Neutrophil (primary cell): ENCODE data around the gene ATP6V0C.
A peak's percentile ranks its signal among the peaks of the same experiment; 100 is the strongest.

ENCODE experiments used
- H3K27ac ChIP-seq: fragments of 200-600 bp; sonication (generic); 2 replicates; pipeline ENCODE4 v1.5.1; 2016; ENCODE audit warnings: mild to moderate bottlenecking, moderate library complexity
- H3K27me3 ChIP-seq: fragments of 200-600 bp; sonication (generic); 2 replicates; pipeline ENCODE4 v1.6.0; 2016; ENCODE audit warnings: mild to moderate bottlenecking
- H3K36me3 ChIP-seq: fragments of 200-600 bp; sonication (generic); 2 replicates; pipeline ENCODE4 v1.5.1; 2017
- H3K4me1 ChIP-seq, 2 experiments: fragments of 200-600 bp in 1 of 2; sonication (generic) in 1 of 2; 1 replicate in 1 of 2; 2 replicates in 1 of 2; pipeline versions ENCODE4 v1.5.1 to v1.6.1; 2013 to 2016; ENCODE audit warnings: low read depth in 1 of 2, low read length in 1 of 2, mild to moderate bottlenecking in 1 of 2, moderate library complexity in 1 of 2; ENCODE audit not compliant: control insufficient read depth in 1 of 2, insufficient read depth in 1 of 2
- H3K4me3 ChIP-seq, 2 experiments: fragments of 200-600 bp in 1 of 2; sonication (generic) in 1 of 2; 1 replicate in 1 of 2; 2 replicates in 1 of 2; pipeline ENCODE4 v1.5.1; 2013 to 2016; ENCODE audit warnings: low read depth in 1 of 2, low read length in 1 of 2, mild to moderate bottlenecking in 1 of 2, moderate library complexity in 1 of 2
- H3K9me3 ChIP-seq: fragments of 200-600 bp; sonication (generic); 2 replicates; pipeline ENCODE4 v1.5.1; 2016
- TF ChIP-seq, protein P1 (sequence below): fragments of 200-600 bp; sonication (generic); IDR thresholded peaks from 2 replicates; pipeline ENCODE4 v1.5.1; 2016; ENCODE audit warnings: antibody characterized with exemption

Gene ATP6V0C

DNA sequence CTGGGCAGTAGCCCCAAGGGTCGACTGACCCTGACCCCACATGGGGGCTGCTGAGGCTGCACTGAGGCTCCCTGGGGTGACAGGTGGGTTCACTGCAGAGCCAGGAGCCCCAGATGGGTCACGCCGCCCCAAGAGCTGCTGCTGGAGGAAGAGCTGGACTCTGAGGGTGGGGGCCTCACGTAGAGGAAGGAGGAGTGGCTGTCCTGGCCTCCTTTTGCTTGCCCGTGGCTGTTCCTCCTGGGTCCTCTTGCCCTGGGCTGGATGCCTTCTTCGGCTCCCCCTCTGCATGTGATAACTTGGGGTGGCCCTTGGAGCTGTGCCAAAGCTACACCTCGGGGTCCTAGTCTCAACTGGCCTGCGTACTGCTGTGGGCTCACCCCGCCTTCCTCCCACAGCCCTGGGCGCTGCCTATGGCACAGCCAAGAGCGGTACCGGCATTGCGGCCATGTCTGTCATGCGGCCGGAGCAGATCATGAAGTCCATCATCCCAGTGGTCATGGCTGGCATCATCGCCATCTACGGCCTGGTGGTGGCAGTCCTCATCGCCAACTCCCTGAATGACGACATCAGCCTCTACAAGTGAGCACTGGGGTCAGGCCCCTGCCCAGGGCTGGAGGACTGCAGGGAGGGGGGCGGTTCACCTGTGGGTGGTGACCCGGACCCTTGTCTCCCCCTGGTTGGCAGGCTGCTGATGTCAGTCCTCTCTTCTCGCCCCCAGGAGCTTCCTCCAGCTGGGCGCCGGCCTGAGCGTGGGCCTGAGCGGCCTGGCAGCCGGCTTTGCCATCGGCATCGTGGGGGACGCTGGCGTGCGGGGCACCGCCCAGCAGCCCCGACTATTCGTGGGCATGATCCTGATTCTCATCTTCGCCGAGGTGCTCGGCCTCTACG lies 5.3 kb downstream of the ATP6V0C start:
- Histone ChIP-seq H3K27ac (peak overlapping the region; percentile 100), H3K4me3 (peak overlapping the region; percentile 73 to 77), H3K27me3 (no peaks in the 10 kb centered on the region), H3K36me3 (peaks cover 30% of the 10 kb centered on the region), H3K9me3 (no peaks in the 10 kb centered on the region), H3K4me1 (peaks cover 74 to 78% of the 10 kb centered on the region in 2 experiments)
- TF ChIP-seq, protein P1, sequence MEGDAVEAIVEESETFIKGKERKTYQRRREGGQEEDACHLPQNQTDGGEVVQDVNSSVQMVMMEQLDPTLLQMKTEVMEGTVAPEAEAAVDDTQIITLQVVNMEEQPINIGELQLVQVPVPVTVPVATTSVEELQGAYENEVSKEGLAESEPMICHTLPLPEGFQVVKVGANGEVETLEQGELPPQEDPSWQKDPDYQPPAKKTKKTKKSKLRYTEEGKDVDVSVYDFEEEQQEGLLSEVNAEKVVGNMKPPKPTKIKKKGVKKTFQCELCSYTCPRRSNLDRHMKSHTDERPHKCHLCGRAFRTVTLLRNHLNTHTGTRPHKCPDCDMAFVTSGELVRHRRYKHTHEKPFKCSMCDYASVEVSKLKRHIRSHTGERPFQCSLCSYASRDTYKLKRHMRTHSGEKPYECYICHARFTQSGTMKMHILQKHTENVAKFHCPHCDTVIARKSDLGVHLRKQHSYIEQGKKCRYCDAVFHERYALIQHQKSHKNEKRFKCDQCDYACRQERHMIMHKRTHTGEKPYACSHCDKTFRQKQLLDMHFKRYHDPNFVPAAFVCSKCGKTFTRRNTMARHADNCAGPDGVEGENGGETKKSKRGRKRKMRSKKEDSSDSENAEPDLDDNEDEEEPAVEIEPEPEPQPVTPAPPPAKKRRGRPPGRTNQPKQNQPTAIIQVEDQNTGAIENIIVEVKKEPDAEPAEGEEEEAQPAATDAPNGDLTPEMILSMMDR: no peak

DNA sequence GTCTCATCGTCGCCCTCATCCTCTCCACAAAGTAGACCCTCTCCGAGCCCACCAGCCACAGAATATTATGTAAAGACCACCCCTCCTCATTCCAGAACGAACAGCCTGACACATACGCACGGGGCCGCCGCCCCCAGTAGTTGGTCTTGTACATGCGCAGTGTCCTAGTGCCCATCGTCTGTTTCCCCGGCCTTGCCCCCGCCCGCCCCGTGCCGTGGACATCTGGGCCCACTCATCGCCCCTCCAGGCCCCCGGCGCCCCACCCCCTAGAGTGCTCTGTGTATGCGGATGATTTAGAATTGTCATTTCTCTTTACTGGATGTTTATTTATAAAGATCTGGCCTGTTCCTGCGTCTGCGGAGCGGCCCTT lies 5.9 kb downstream of the ATP6V0C start:
- peak overlapping the region; percentile 100 for H3K27ac ChIP-seq
- TF ChIP-seq, protein P1: no peak
- H3K4me3 ChIP-seq: peak overlapping the region; percentile 73 to 77
- H3K4me1 ChIP-seq: peaks cover 79 to 83% of the 10 kb centered on the region in 2 experiments
- peaks cover 33% of the 10 kb centered on the region for H3K36me3 ChIP-seq
- H3K9me3 ChIP-seq: no peaks in the 10 kb centered on the region
- H3K27me3 ChIP-seq: no peaks in the 10 kb centered on the region

DNA sequence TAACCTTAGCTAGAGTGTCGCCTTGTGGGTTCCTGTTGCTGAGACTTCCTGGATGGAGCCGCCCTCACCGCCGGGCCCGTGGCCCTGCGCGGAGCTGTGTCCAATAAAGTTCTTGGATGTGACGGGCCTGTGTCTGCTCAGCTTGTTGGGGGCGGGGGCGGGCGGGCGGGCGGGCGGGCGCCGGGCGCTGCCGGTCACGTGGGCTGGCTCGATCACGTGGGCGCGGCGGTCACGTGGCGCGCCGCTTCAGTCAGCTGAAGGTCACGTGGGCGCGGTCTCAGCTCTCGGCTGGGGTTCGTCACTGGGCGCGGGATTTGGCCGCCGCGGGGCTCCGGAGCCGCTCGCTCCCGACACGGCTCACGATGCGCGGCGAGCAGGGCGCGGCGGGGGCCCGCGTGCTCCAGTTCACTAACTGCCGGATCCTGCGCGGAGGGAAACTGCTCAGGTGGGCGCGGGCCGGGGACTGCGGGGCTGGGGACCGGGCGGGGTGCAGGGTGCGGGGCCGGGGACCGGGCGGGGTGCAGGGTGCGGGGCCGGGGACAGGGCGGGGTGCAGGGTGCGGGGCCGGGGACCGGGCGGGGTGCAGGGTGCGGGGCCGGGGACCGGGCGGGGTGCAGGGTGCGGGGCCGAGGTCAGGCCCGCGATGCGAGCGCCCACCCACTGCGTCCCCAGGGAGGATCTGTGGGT lies 6.5 kb downstream of the ATP6V0C start, which contains the start of gene AMDHD2:
Gene AMDHD2 (plus strand): TSS at position 275 of the 687 bp plus-strand sequence. CDS start 88 bp downstream, at position 363.
- Histone ChIP-seq H3K27ac (peak within 1 kb of the TSS; percentile 100), H3K4me3 (peak within 1 kb of the TSS; percentile 73 to 77), H3K4me1 (peaks cover 79 to 83% of the 10 kb centered on the region in 2 experiments), H3K9me3 (no peaks in the 10 kb centered on the region), H3K27me3 (no peaks in the 10 kb centered on the region), H3K36me3 (peaks cover 33% of the 10 kb centered on the region)
- TF ChIP-seq, protein P1: peak; percentile 30

DNA sequence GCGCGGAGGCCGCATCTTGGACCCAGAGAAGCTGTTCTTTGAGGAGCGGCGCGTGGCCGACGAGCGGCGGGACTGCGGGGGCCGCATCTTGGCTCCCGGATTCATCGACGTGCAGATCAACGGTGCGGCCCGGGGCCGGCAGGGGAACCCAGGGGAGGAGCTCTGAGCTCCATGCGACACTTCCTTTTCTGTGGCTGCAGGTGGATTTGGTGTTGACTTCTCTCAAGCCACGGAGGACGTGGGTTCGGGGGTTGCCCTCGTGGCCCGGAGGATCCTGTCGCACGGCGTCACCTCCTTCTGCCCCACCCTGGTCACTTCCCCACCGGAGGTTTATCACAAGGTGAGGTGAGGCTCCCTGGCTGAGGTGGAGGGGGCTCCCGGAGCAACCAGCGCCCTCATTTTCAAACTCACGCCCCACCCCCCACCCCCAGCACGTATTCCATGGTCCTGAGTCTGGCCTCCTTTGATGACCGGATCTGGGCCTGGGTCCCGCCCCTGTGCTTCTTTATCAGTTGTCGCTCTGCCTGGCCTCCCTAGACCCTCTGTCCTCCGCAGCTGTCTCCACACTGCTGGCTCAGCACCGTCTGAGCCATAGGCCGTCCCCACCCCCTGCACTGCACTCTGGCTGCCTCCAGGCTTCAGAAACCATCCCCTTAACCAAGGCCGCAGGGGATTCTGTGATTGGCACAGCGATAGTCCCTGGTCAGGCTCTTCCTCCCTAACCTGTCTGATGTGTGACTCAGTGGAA lies 7.2 kb downstream of the ATP6V0C start:
- Histone ChIP-seq H3K4me1 (peaks cover 79 to 83% of the 10 kb centered on the region in 2 experiments), H3K27ac (peak overlapping the region; percentile 100), H3K36me3 (peaks cover 33% of the 10 kb centered on the region), H3K9me3 (no peaks in the 10 kb centered on the region), H3K27me3 (no peaks in the 10 kb centered on the region), H3K4me3 (peak overlapping the region; percentile 73 to 77)
- TF ChIP-seq, protein P1: peak; percentile 45

DNA sequence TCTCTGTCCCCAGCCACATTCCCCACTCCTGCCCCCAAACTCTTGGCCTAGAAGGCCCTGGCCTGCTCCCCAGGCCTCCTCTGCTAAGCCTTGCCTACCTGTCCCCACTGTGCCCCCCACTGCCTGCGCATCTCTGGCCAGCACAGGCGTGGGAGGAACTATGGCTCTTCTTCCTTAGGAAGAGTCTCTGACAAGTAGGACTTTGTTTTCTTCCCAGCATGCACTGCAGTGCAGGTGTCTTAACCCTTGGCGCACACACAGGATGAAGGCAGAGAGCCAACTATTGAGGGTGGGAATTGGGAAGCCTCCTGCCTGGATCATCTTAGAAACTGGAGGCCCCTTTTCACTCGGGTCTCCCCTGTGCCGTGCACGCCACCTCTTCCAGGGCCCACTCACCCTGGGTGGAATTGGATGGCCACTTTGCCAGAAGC lies 10.1 kb downstream of the ATP6V0C start:
- H3K4me1 ChIP-seq: peaks cover 65 to 71% of the 10 kb centered on the region in 2 experiments

More for the DNA sequence above, 10.1 kb downstream of the ATP6V0C start:
- H3K9me3 ChIP-seq: no peaks in the 10 kb centered on the region
- H3K36me3 ChIP-seq: peaks cover 50% of the 10 kb centered on the region
- H3K27ac ChIP-seq: peak overlapping the region; percentile 91
- TF ChIP-seq, protein P1: no peak
- no peaks in the 10 kb centered on the region for H3K27me3 ChIP-seq
- H3K4me3 ChIP-seq: no peak overlapping the region
